Measurements from ENCODE around the gene ID1. TPM values are rescaled to one million over a fixed set of nuclear protein-coding genes. Genes with fewer than 3 reads are reported as not detected.
A peak's percentile ranks its signal among the peaks of the same experiment; 100 is the strongest.
"Not testable (repeated sequence)": the region's sequence is repeated elsewhere in the genome, so short reads cannot be mapped to it uniquely, and the experiment has no call there.

Gene ID1
- total RNA-seq, 1 donor from 2014 or later, result 98.9 TPM

GRCh38 chr20:31615416-31615815, 10.3 kb downstream of the ID1 start:
- intact Hi-C loops (cut with DNase I), result no loop called here
- no peak for ATAC-seq
- DNase-seq (ENCODE audit: missing footprints), result no peak

GRCh38 chr20:31617432-31618104, 12.5 kb downstream of the ID1 start:
- intact Hi-C loops (cut with DNase I), result no loop called here
- no peak for DNase-seq (ENCODE audit: missing footprints)
- no peak for ATAC-seq

- ATAC-seq, result no peak
- intact Hi-C loops (cut with DNase I), result no loop called here
- DNase-seq (ENCODE audit: missing footprints), result no peak
Observed at GRCh38 chr20:31620246-31620645, 15.2 kb downstream of the ID1 start.

GRCh38 chr20:31623123-31623505, 18.0 kb downstream of the ID1 start:
- DNase-seq (ENCODE audit: missing footprints); intact Hi-C loops (cut with DNase I); ATAC-seq: not testable (repeated sequence)

- intact Hi-C loops (cut with DNase I); ATAC-seq; DNase-seq (ENCODE audit: missing footprints): not testable (repeated sequence)
Observed at GRCh38 chr20:31626534-31626933, 21.4 kb downstream of the ID1 start.

- not testable (repeated sequence) for ATAC-seq
Observed at GRCh38 chr20:31628057-31628456, 23.0 kb downstream of the ID1 start.

GRCh38 chr20:31630187-31630790, 25.2 kb downstream of the ID1 start:
- DNase-seq (ENCODE audit: missing footprints), result no peak
- intact Hi-C loops (cut with DNase I), result no loop called here
- no peak for ATAC-seq

More at GRCh38 chr20:31628057-31628456, 23.0 kb downstream of the ID1 start:
- intact Hi-C loops (cut with DNase I); DNase-seq (ENCODE audit: missing footprints): not testable (repeated sequence)

- DNase-seq (ENCODE audit: missing footprints), result no peak
- no peak for ATAC-seq
- intact Hi-C loops (cut with DNase I), result no loop called here
Observed at GRCh38 chr20:31632548-31633338, 27.7 kb downstream of the ID1 start.

GRCh38 chr20:31633339-31633914, 28.3 kb downstream of the ID1 start:
- intact Hi-C loops (cut with DNase I), result no loop called here
- ATAC-seq (peak; percentile 32), DNase-seq (ENCODE audit: missing footprints) (no peak)

GRCh38 chr20:31637660-31638059, 32.6 kb downstream of the ID1 start, which contains the start of gene COX4I2:
COX4I2 (plus strand) TSS chr20:31637912; CDS start chr20:31639018, 1,106 bp downstream.
- DNase-seq (ENCODE audit: missing footprints), result no peak
- intact Hi-C loops (cut with DNase I), result no loop called here
- ATAC-seq, result peak; percentile 71

GRCh38 chr20:31638317-31638716, 33.2 kb downstream of the ID1 start:
- ATAC-seq, result no peak
- no peak for DNase-seq (ENCODE audit: missing footprints)
- intact Hi-C loops (cut with DNase I), result no loop called here

- ATAC-seq, result no peak
Observed at GRCh38 chr20:31638816-31639215, 33.7 kb downstream of the ID1 start.

GRCh38 chr20:31640259-31640658, 35.2 kb downstream of the ID1 start:
- no peak for ATAC-seq
- no peak for DNase-seq (ENCODE audit: missing footprints)
- intact Hi-C loops (cut with DNase I), result no loop called here

More at GRCh38 chr20:31638816-31639215, 33.7 kb downstream of the ID1 start:
- DNase-seq (ENCODE audit: missing footprints), result no peak
- intact Hi-C loops (cut with DNase I), result no loop called here

- no peak for DNase-seq (ENCODE audit: missing footprints)
- ATAC-seq, result no peak
- intact Hi-C loops (cut with DNase I), result no loop called here
Observed at GRCh38 chr20:31641391-31641790, 36.3 kb downstream of the ID1 start.

- intact Hi-C loops (cut with DNase I), result no loop called here
- DNase-seq (ENCODE audit: missing footprints) (no peak), ATAC-seq (no peak)
Observed at GRCh38 chr20:31642837-31643236, 37.7 kb downstream of the ID1 start.

- DNase-seq (ENCODE audit: missing footprints) (no peak), ATAC-seq (no peak)
- intact Hi-C loops (cut with DNase I), result no loop called here
Observed at GRCh38 chr20:31643522-31643921, 38.4 kb downstream of the ID1 start.

- ATAC-seq (no peak), DNase-seq (ENCODE audit: missing footprints) (no peak)
- intact Hi-C loops (cut with DNase I), result no loop called here
Observed at GRCh38 chr20:31644701-31645100, 39.6 kb downstream of the ID1 start.

- DNase-seq (ENCODE audit: missing footprints); ATAC-seq; intact Hi-C loops (cut with DNase I): not testable (repeated sequence)
Observed at GRCh38 chr20:31648104-31648503, 43.0 kb downstream of the ID1 start.

GRCh38 chr20:31652917-31653396, 47.9 kb downstream of the ID1 start:
- intact Hi-C loops (cut with DNase I), result no loop called here
- ATAC-seq (no peak), DNase-seq (ENCODE audit: missing footprints) (no peak)

Data from Right ventricle myocardium inferior (tissue), 1 donor.